Activated CD4-positive, alpha-beta T cell treated with anti-CD3 and anti-CD28 coated beads, Interleukin-2, Interleukin-4, amounts not matched to agents 100 ng/mL and 50 ng/mL, durations not matched to agents 16 hours and 8 hours (primary cell): ENCODE data around the gene ZNF808.
"Not testable (repeated sequence)": the region's sequence is repeated elsewhere in the genome, so short reads cannot be mapped to it uniquely, and the experiment has no call there.

Experiments used
- DNase-seq: peaks from one replicate; pipeline ENCODE4 v3.0.0-alpha.2; 2020; ENCODE audit warnings: low spot score

The ZNF808 gene

DNA sequence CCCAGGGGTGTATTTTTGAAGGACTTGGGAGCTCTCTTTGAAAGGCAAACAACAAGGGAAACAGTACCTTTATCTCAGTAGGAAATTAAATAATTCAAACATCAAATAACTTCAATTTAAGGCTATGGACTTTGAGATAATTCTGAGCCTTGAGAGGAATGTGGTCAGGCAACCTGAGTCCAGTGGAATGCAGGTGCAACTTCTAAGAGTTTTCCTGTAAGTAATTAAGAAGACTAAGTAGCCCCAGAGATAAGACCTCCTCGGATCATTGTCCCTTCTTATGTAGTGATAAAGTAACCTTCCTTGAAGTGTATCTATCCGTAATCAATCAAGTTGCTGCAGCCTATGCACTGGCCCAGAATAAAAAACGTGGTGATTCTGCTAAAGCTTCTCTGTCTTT, 71.8 kb downstream of the ZNF808 start:
- no peak for DNase-seq

GRCh38 chr19:52600639-52601024, 73.2 kb downstream of the ZNF808 start:
- no peak for DNase-seq

DNA sequence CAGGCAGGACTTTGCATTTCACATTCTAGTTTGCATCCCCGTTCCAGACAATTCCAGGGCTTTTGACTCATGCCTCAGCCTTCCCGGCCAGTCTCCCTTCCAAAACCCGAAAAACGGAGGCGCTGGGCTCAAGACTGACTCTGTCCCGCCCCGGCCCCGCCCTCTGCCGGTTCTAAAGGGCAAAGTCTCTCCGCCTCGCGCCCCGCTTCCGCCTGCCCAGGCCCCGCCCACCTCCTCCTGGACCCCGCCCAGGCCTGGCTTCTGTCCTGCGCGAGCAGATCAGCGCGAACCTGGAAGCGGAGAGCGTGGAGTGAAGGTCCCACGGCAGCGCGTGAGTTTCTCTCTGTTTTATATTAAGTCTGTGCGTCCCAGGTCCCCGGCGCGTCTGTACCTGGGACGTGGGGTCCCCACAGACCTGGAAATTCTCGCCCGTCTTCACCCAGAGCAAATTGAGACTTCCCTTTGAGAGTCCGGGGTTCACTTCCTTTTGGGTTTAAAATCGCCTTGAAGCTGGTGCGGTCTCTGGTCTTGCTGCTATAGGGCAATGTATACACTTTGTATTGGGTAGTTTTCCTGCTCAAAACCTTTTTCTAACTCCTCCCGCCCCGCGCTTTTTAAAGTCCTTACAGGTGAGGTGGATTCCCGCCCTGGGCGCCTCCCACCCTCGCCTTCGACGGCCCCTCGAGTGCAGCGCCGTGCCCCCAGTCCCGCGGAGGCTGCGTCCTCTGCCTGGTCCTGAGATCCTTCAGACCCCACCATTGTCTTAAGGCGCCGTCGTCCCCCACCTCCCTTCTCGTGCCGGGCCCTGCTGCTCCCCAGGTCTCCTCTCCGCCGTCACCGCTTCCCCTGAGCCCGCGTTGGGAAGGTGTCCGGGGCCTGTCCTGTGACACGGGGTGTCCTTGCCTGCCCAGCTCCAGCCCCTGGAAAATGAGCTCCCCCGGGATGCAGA, 73.8 kb downstream of the ZNF808 start:
- DNase-seq, result peak; percentile 78

DNA sequence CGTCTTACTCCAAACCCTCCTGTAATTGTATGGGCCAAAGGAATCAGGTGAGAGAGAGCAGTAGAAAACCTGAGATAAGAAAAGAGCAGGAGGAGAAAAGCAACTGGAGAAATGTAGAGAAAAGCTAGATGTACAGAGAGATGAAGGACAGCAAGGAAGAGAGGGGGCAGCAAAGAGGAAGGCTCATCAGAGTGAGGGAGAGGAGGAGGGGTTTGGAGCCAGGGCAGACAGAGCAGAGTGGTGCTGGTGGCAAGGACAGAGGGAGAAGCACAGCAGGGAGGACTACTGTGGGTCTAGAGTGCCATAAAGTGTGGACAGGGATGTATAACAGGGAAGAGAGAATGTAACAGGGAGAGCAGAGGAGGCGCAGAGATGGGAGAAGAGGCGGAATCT, 74.5 kb downstream of the ZNF808 start:
- DNase-seq, result not testable (repeated sequence)

- DNase-seq, result no peak
These were observed 75.5 kb downstream of the ZNF808 start for GRCh38 chr19:52602941-52603340.

DNA sequence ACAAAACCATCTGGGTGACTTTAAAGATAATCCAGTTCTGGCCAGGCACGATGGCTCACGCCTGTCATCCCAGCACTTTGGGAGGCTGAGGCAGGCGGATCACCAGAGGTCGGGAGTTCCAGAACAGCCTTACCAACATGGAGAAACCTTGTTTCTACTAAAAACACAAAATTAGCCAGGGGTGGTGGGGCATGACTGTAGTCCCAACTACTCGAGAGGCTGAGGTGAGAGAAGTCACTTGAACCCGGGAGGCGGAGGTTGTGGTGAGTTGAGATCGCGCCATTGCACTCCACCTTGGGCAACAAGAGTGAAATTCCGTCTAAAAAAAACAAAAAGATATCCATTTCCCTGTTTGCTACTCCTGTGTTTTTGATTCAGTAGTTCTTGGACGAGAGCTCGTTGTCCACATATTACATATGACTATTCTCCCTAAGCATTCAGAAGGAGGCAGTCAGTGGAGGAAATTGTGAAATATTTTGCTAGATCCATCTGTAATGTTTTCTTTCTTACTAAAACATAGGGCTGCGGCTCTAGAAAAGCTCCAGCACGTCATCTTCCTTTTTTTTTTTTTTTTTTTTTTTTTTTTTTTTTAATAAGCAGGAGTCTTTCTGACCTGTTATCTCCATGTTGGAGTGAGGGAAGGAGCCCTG, 76.2 kb downstream of the ZNF808 start:
- no peak for DNase-seq
